ENCODE data around the gene RDH16. TPM values are rescaled to one million over a fixed set of nuclear protein-coding genes. Genes with fewer than 3 reads are reported as not detected.
"Not testable (repeated sequence)": the region's sequence is repeated elsewhere in the genome, so short reads cannot be mapped to it uniquely, and the experiment has no call there.

Gene RDH16
- total and polyA plus RNA-seq, 2 donors = 0.28 to 1.8 TPM

DNA sequence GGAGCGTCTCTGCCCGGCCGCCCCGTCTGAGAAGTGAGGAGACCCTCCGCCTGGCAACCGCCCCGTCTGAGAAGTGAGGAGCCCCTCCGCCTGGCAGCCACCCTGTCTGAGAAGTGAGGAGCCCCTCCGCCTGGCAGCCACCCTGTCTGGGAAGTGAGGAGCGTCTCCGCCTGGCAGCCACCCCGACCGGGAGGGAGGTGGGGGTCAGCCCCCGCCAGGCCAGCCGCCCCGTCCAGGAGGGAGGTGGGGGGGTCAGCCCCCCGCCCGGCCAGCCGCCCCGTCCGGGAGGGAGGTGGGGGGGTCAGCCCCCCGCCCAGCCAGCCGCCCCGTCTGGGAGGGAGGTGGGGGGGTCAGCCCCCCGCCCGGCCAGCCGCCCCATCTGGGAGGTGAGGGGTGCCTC is 6.1 kb upstream of the RDH16 start:
- H3K4me1 ChIP-seq (ENCODE audit: control insufficient read depth in 2 of 2, insufficient read depth in 2 of 2, low read length in 2 of 2); H3K27me3 ChIP-seq (ENCODE audit: control insufficient read depth in 2 of 2, insufficient read depth in 1 of 2, low read length in 1 of 2); H3K4me3 ChIP-seq (ENCODE audit: low read length in 2 of 2); DNase-seq (ENCODE audit: low read depth in 6 of 9, low spot score in 9 of 9); H3K36me3 ChIP-seq (ENCODE audit: control insufficient read depth in 2 of 2, insufficient read depth in 2 of 2, low read length in 1 of 2); H3K27ac ChIP-seq (ENCODE audit: low read depth in 1 of 2, low read length in 1 of 2); H3K9me3 ChIP-seq (ENCODE audit: control insufficient read depth in 2 of 2, insufficient read depth in 1 of 2, low read length in 1 of 2): not testable (repeated sequence)
- 95% methylated on average over 10 of the region's 27 CpGs for WGBS

DNA sequence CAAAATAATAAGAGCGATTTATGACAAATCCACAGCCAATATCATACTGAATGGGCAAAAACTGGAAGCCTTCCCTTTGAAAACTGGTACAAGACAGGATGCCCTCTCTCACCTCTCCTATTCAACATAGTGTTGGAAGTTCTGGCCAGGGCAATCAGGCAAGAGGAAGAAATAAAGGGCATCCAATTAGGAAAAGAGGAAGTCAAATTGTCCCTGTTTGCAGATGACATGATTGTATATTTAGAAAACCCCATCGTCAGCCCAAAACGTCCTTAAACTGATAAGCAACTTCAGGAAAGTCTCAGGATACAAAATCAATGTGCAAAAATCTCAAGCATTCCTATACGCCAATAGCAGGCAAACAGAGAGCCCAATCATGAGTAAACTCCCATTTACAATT is 4.8 kb upstream of the RDH16 start:
- H3K36me3 ChIP-seq (ENCODE audit: control insufficient read depth in 2 of 2, insufficient read depth in 2 of 2, low read length in 1 of 2); H3K4me3 ChIP-seq (ENCODE audit: low read length in 2 of 2); DNase-seq (ENCODE audit: low read depth in 6 of 9, low spot score in 9 of 9); H3K4me1 ChIP-seq (ENCODE audit: control insufficient read depth in 2 of 2, insufficient read depth in 2 of 2, low read length in 2 of 2); H3K27me3 ChIP-seq (ENCODE audit: control insufficient read depth in 2 of 2, insufficient read depth in 1 of 2, low read length in 1 of 2); H3K27ac ChIP-seq (ENCODE audit: low read depth in 1 of 2, low read length in 1 of 2): not testable (repeated sequence)
- peaks cover 0 to 19% of the 10 kb centered on the region in 2 donors for H3K9me3 ChIP-seq (ENCODE audit: control insufficient read depth in 2 of 2, insufficient read depth in 1 of 2, low read length in 1 of 2)
- WGBS = 66% methylated on average over 4 of the region's 4 CpGs

DNA sequence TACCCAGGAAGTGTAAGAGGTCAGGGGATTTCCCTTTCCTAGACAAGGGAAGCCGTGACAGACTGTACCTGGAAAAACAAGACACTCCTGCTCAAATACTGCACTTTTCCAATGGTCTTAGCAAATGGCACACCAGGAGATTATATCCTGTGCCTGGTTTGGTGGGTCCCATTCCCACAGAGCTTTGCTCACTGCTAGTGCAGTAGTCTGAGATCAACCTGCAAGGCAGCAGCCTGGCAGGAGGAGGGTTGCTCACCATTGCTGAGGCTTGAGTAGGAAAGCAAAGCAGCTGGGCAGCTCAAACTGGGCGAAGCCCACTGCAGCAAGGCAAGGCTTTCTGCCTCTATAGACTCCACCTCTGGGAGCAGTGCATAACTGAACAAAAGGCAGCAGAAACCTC is 1.0 kb upstream of the RDH16 start:
- Histone ChIP-seq H3K27me3 (ENCODE audit: control insufficient read depth in 2 of 2, insufficient read depth in 1 of 2, low read length in 1 of 2) (no peaks in the 10 kb centered on the region), H3K9me3 (ENCODE audit: control insufficient read depth in 2 of 2, insufficient read depth in 1 of 2, low read length in 1 of 2) (peaks cover 0 to 14% of the 10 kb centered on the region in 2 donors), H3K36me3 (ENCODE audit: control insufficient read depth in 2 of 2, insufficient read depth in 2 of 2, low read length in 1 of 2) (no peaks in the 10 kb centered on the region), H3K4me3 (ENCODE audit: low read length in 2 of 2) (no peak overlapping the region), H3K27ac (ENCODE audit: low read depth in 1 of 2, low read length in 1 of 2) (no peak overlapping the region), H3K4me1 (ENCODE audit: control insufficient read depth in 2 of 2, insufficient read depth in 2 of 2, low read length in 2 of 2) (no peaks in the 10 kb centered on the region)
- 93% methylated on average over 2 of the region's 2 CpGs for WGBS
- no peak for DNase-seq (ENCODE audit: low read depth in 6 of 9, low spot score in 9 of 9)

DNA sequence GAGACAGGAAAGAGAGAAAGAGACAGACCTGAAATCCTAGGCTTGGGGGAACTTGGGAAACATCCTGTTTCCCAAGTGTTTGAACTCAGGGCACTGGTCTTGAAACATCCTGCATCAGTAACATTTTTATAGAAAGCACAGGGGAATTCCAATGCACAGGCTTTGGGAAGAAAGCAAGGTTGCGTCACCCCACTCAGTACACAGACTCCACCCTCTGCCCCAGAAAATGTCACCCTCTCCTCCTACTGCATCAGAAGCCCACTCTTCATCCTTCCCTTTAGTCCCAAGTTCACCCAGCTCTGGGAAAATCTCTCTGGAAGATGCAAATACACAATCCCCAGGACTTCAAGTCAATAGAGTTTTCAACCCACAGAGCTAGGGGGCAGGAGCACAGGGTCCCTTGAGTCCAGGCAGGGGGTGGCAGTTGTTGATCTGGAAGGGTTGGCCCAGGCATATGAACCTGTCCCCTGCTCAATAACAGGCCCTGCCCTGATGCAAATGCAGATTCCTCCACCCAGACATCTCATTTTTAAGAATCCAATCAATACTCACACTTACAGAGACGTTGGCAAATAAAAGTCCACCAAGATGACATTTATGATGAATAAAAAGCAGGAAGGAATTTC is 1.7 kb downstream of the RDH16 start:
- peaks cover 0 to 14% of the 10 kb centered on the region in 2 donors for H3K9me3 ChIP-seq (ENCODE audit: control insufficient read depth in 2 of 2, insufficient read depth in 1 of 2, low read length in 1 of 2)
- H3K36me3 ChIP-seq (ENCODE audit: control insufficient read depth in 2 of 2, insufficient read depth in 2 of 2, low read length in 1 of 2) = no peaks in the 10 kb centered on the region
- H3K27me3 ChIP-seq (ENCODE audit: control insufficient read depth in 2 of 2, insufficient read depth in 1 of 2, low read length in 1 of 2) = no peaks in the 10 kb centered on the region
- DNase-seq (ENCODE audit: low read depth in 6 of 9, low spot score in 9 of 9) = no peak
- WGBS = 86% methylated on average over 2 of the region's 2 CpGs
- no peak overlapping the region for H3K27ac ChIP-seq (ENCODE audit: low read depth in 1 of 2, low read length in 1 of 2)
- no peak overlapping the region for H3K4me3 ChIP-seq (ENCODE audit: low read length in 2 of 2)
- H3K4me1 ChIP-seq (ENCODE audit: control insufficient read depth in 2 of 2, insufficient read depth in 2 of 2, low read length in 2 of 2) = no peaks in the 10 kb centered on the region

DNA sequence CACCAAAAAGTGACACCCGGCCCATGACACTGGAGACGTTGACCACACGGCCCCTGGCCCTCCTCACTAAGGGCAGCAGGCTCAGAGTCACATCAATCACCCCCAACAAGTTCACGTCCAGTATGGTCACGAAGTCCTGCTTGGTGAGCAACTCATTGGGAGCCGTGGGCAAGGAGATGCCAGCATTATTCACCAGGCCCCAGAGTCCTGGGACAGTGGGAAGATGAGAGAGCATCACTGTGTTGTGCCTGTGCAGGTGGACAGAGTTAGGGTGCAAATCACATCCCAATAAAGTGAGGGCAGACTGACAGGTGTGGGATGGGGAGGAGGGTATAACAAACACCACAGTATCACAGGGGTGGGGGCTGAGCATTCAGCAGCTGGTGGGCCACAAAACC is 2.5 kb downstream of the RDH16 start:
- no peaks in the 10 kb centered on the region for H3K36me3 ChIP-seq (ENCODE audit: control insufficient read depth in 2 of 2, insufficient read depth in 2 of 2, low read length in 1 of 2)
- H3K27ac ChIP-seq (ENCODE audit: low read depth in 1 of 2, low read length in 1 of 2) = no peak overlapping the region
- 93% methylated on average over 6 of the region's 6 CpGs for WGBS
- H3K4me3 ChIP-seq (ENCODE audit: low read length in 2 of 2) = no peak overlapping the region
- no peaks in the 10 kb centered on the region for H3K27me3 ChIP-seq (ENCODE audit: control insufficient read depth in 2 of 2, insufficient read depth in 1 of 2, low read length in 1 of 2)
- H3K4me1 ChIP-seq (ENCODE audit: control insufficient read depth in 2 of 2, insufficient read depth in 2 of 2, low read length in 2 of 2) = no peaks in the 10 kb centered on the region
- H3K9me3 ChIP-seq (ENCODE audit: control insufficient read depth in 2 of 2, insufficient read depth in 1 of 2, low read length in 1 of 2) = peaks cover 0 to 14% of the 10 kb centered on the region in 2 donors
- DNase-seq (ENCODE audit: low read depth in 6 of 9, low spot score in 9 of 9) = no peak

DNA sequence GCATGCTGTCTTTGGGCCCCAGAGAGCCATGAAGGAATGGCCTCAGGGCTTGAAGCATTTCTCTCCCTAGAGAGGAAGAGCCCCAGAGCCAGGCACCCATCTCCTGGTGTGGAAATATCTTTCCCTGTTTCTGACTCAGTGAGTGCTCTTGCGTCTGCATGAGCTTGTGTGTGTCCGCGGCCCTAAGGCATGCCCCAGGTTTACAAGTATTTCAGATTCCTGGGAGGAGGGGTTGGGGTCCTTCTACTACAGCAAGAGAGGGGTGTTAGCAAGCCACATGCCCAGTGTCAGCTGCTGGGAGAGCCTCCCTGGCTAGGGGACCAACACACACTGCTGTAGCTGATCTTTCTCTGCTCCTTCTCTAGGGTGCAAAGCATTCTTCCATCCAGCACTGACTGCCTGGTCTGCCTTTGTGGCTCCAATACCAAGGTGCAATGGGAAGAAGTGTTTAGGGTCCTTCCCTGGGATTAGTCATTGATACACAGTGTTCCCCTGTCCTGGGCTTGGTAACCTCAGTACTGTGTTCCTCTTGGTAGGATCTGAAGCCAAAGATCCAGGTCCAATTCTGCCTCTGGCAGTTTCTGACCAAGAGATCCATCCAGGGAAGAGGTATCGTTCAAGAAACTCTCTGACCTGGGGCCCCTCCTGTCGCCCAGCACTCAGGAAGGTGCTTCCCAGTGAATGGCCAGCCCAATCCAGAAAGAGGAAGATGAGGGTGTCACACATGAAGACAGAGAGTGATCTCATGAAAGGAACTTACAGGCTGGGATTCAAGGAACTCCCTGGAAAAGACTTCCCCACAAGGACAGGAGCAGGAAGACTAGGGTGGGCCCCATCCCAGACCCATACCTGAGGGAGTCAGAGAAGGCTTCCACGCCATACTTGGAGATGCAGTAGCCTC is 3.1 kb downstream of the RDH16 start:
- peaks cover 0 to 14% of the 10 kb centered on the region in 2 donors for H3K9me3 ChIP-seq (ENCODE audit: control insufficient read depth in 2 of 2, insufficient read depth in 1 of 2, low read length in 1 of 2)
- no peak for DNase-seq (ENCODE audit: low read depth in 6 of 9, low spot score in 9 of 9)
- no peaks in the 10 kb centered on the region for H3K4me1 ChIP-seq (ENCODE audit: control insufficient read depth in 2 of 2, insufficient read depth in 2 of 2, low read length in 2 of 2)
- no peaks in the 10 kb centered on the region for H3K27me3 ChIP-seq (ENCODE audit: control insufficient read depth in 2 of 2, insufficient read depth in 1 of 2, low read length in 1 of 2)
- no peak overlapping the region for H3K4me3 ChIP-seq (ENCODE audit: low read length in 2 of 2)
- H3K27ac ChIP-seq (ENCODE audit: low read depth in 1 of 2, low read length in 1 of 2) = no peak overlapping the region
- 98% methylated on average over 6 of the region's 6 CpGs for WGBS
- no peaks in the 10 kb centered on the region for H3K36me3 ChIP-seq (ENCODE audit: control insufficient read depth in 2 of 2, insufficient read depth in 2 of 2, low read length in 1 of 2)

DNA sequence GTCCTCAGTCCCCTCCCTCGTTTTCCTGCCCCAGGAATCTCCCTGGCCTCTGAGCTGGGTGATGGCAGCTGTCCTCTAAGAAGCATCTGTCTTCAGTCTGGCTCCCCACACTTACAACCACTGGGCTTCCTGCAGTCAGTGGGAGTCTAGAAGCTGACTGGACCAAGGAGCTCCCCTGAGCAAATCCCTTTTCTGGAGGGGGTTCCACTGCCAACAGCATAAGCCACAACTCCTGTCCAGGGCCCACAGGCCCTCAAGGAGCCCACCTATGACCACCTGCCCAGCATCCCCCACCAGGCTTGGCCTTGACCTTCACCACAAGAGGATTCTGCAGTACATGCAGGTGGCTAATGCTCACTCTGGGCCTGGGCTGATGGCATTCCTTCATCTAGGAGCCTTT is 4.1 kb downstream of the RDH16 start:
- no peak overlapping the region for H3K4me3 ChIP-seq (ENCODE audit: low read length in 2 of 2)
- 49% methylated on average over 1 of the region's 1 CpG for WGBS
- H3K27me3 ChIP-seq (ENCODE audit: control insufficient read depth in 2 of 2, insufficient read depth in 1 of 2, low read length in 1 of 2) = no peaks in the 10 kb centered on the region
- H3K27ac ChIP-seq (ENCODE audit: low read depth in 1 of 2, low read length in 1 of 2) = no peak overlapping the region
- no peaks in the 10 kb centered on the region for H3K4me1 ChIP-seq (ENCODE audit: control insufficient read depth in 2 of 2, insufficient read depth in 2 of 2, low read length in 2 of 2)
- no peak for DNase-seq (ENCODE audit: low read depth in 6 of 9, low spot score in 9 of 9)
- H3K36me3 ChIP-seq (ENCODE audit: control insufficient read depth in 2 of 2, insufficient read depth in 2 of 2, low read length in 1 of 2) = no peaks in the 10 kb centered on the region
- H3K9me3 ChIP-seq (ENCODE audit: control insufficient read depth in 2 of 2, insufficient read depth in 1 of 2, low read length in 1 of 2) = peaks cover 0 to 10% of the 10 kb centered on the region in 2 donors

DNA sequence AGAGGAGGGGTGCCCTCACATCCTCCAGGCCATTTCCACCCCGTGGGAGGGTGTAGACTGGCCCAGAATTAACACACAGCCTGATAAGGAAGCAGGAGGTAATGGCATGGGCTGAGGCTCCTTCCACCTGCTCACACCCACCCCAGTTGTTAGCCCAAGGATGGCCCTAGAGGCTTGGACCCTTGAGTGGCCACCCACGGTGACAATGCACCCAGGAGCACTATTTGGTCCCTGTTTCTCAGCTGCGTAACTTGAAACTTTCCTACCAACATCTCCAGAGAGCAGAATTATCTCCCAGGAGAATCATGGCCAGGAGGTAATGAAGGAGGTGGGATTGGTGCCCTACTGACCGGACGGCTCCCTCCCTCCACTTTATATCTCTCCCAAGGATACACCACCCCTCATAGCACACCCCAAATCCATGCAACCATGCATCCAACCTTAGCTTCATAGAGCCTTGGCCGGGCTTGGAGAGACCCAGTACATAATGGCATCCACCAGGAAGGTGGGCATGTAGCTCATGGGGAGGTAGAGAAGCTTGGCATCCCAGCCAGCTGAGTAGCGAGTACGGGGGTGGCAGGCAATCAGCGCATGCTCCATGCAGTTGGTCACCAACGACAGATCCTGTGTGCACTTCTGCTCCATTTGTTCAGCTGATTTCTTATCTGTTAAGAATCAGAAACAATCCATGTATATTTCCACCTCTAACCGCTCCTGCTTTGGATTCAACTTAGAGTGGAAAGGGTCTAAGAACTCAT is 5.6 kb downstream of the RDH16 start:
- H3K36me3 ChIP-seq (ENCODE audit: control insufficient read depth in 2 of 2, insufficient read depth in 2 of 2, low read length in 1 of 2) = no peaks in the 10 kb centered on the region
- no peak overlapping the region for H3K4me3 ChIP-seq (ENCODE audit: low read length in 2 of 2)
- H3K27me3 ChIP-seq (ENCODE audit: control insufficient read depth in 2 of 2, insufficient read depth in 1 of 2, low read length in 1 of 2) = no peaks in the 10 kb centered on the region
- DNase-seq (ENCODE audit: low read depth in 6 of 9, low spot score in 9 of 9) = no peak
- no peak overlapping the region for H3K27ac ChIP-seq (ENCODE audit: low read depth in 1 of 2, low read length in 1 of 2)
- H3K9me3 ChIP-seq (ENCODE audit: control insufficient read depth in 2 of 2, insufficient read depth in 1 of 2, low read length in 1 of 2) = no peaks in the 10 kb centered on the region
- 97% methylated on average over 11 of the region's 11 CpGs for WGBS
- no peaks in the 10 kb centered on the region for H3K4me1 ChIP-seq (ENCODE audit: control insufficient read depth in 2 of 2, insufficient read depth in 2 of 2, low read length in 2 of 2)

DNA sequence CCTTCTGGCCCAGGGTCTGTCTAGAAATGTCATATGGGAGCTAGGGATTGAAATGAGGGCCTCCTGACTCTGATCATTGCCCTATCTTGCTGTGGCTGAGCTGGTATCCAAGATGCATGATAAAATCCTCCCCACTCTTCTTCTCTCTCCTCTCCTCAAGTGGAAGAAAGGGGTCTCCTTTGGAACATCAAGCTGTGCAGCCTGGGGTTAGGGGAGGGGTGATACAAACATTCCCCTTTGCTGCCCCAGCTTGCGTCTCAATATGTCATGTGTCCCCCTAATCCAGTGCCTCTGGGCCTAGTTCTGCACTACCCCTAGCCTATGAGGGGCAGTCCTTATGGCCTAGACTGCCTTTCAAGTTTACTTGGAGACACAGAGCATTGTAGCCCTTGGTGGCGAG is 8.5 kb downstream of the RDH16 start:
- DNase-seq (ENCODE audit: low read depth in 6 of 9, low spot score in 9 of 9) = no peak
- no peaks in the 10 kb centered on the region for H3K9me3 ChIP-seq (ENCODE audit: control insufficient read depth in 2 of 2, insufficient read depth in 1 of 2, low read length in 1 of 2)
- H3K4me1 ChIP-seq (ENCODE audit: control insufficient read depth in 2 of 2, insufficient read depth in 2 of 2, low read length in 2 of 2) = no peaks in the 10 kb centered on the region
- WGBS = 98% methylated on average over 2 of the region's 2 CpGs
- no peak overlapping the region for H3K27ac ChIP-seq (ENCODE audit: low read depth in 1 of 2, low read length in 1 of 2)
- H3K4me3 ChIP-seq (ENCODE audit: low read length in 2 of 2) = no peak overlapping the region
- H3K36me3 ChIP-seq (ENCODE audit: control insufficient read depth in 2 of 2, insufficient read depth in 2 of 2, low read length in 1 of 2) = no peaks in the 10 kb centered on the region
- no peaks in the 10 kb centered on the region for H3K27me3 ChIP-seq (ENCODE audit: control insufficient read depth in 2 of 2, insufficient read depth in 1 of 2, low read length in 1 of 2)

Data from thymus (tissue), 11 donors.